Endodermal cell (in vitro differentiated cells): ENCODE measurements around the gene RAB17. TPM values are rescaled to one million over a fixed set of nuclear protein-coding genes. Genes with fewer than 3 reads are reported as not detected.
A peak's percentile ranks its signal among the peaks of the same experiment; 100 is the strongest.

Experiments
- DNase-seq: peaks from one replicate; pipeline ENCODE4 v3.0.0-alpha.2; 2017
- H3K27ac ChIP-seq: 2 replicates; pipeline ENCODE4 v1.5.1; 2013; ENCODE audit warnings: mild to moderate bottlenecking, low read depth, low read length, moderate library complexity
- H3K27me3 ChIP-seq: 2 replicates; pipeline ENCODE4 v1.6.1; 2013; ENCODE audit warnings: mild to moderate bottlenecking, low read length, moderate library complexity; ENCODE audit not compliant: insufficient read depth, control insufficient read depth, poor library complexity, severe bottlenecking
- H3K36me3 ChIP-seq: 2 replicates; pipeline ENCODE4 v1.7.0; 2013; ENCODE audit warnings: mild to moderate bottlenecking, low read length, moderate library complexity; ENCODE audit not compliant: control insufficient read depth, insufficient read depth
- H3K4me1 ChIP-seq: one replicate; pipeline ENCODE4 v1.7.0; 2013; ENCODE audit warnings: low read length; ENCODE audit not compliant: control insufficient read depth, insufficient read depth
- H3K4me3 ChIP-seq: 2 replicates; pipeline ENCODE4 v1.5.1; 2013; ENCODE audit warnings: mild to moderate bottlenecking, low read length, moderate library complexity
- H3K9ac ChIP-seq: 2 replicates; pipeline ENCODE4 v1.6.1; 2013; ENCODE audit warnings: mild to moderate bottlenecking, low read length, moderate library complexity; ENCODE audit not compliant: poor library complexity, severe bottlenecking; ENCODE audit errors: extremely low read depth
- H3K9me3 ChIP-seq: 2 replicates; pipeline ENCODE4 v1.6.1; 2013; ENCODE audit warnings: mild to moderate bottlenecking, low read length, moderate library complexity; ENCODE audit not compliant: control insufficient read depth
- H3K27ac Mint-ChIP-seq: 2 replicates; pipeline ENCODE4 v1.8.0; 2020; ENCODE audit warnings: mixed read lengths
- H3K27me3 Mint-ChIP-seq: 2 replicates; pipeline ENCODE4 v1.8.0; 2021; ENCODE audit warnings: mild to moderate bottlenecking, mixed read lengths; ENCODE audit not compliant: insufficient read depth
- H3K36me3 Mint-ChIP-seq: 2 replicates; pipeline ENCODE4 v1.8.0; 2020; ENCODE audit warnings: low read depth, mixed read lengths
- H3K4me1 Mint-ChIP-seq: 2 replicates; pipeline ENCODE4 v1.8.0; 2020; ENCODE audit warnings: mixed read lengths
- H3K4me3 Mint-ChIP-seq: 2 replicates; pipeline ENCODE4 v1.8.0; 2020; ENCODE audit warnings: mild to moderate bottlenecking, moderate library complexity, mixed read lengths
- H3K9me3 Mint-ChIP-seq: 2 replicates; pipeline ENCODE4 v1.8.0; 2020; ENCODE audit warnings: mild to moderate bottlenecking, mixed read lengths
- WGBS, 2 experiments: methylation state at CpG; one replicate each; pipeline versions ENCODE4 v1.1.5 to v1.1.7; 2013; ENCODE audit warnings: missing lambda C conversion rate in 2 of 2, mixed read lengths in 1 of 2; ENCODE audit not compliant: insufficient coverage in 1 of 2, insufficient read length in 1 of 2; 5-methylcytosine and 5-hydroxymethylcytosine counted together
- total RNA-seq, 2 donors: library from RNA; stranded (reverse); fragmentation: NEBNext Ultra II Directional in 1 of 2; extraction: Animal tissue kit (Norgen Biotek cat#: 25700) in 1 of 2; gene quantifications; 2 replicates in 1 of 2; 3 replicates in 1 of 2; pipeline ENCODE4 v1.2.1, GENCODE V29; 2021
- TF ChIP-seq, protein P1 (sequence below): fragments of 200-600 bp; sonication (generic); conservative IDR thresholded peaks from 2 replicates; pipeline ENCODE4 v1.5.0; 2021; ENCODE audit warnings: antibody characterized with exemption, mild to moderate bottlenecking

RAB17 gene
- total RNA-seq, 2 donors from 2014 or later: 235 to 369 TPM

DNA sequence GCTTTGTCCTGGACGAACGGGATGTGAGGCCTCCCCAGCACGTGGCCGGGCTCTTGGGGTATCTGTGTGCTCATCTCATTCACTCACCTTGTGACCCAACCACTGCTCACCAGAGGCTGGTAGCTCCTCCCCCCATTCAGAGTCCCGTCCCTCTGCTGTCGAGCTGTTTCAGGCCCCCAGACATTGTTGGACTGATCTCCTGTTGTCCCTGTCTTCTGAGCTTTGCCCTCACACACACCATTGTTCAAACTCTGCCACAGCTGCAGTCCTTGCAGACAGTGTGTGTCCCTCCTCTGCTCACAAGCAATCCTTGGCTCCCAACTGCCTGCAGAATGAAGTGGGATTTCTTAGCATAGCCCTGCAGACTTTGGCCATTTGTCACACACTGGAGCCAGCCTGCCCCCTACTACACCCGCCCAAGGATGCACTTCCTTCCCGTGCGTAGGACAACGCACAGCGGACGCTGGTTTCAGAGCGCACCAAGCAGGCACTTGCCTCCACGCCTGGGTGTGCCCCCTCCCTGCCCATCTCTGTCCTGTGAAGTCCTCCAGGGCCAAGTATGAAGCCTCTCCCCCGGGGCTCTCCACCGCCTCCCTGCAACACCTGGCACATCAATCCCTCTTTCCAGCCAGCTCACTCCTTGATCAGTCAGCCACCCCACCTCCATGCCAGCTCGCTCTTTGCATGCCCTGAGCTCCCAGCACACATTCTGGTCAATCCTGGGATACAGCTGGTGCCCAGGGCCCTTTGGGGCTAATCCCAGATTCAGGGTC is 40.7 kb downstream of the RAB17 start:
- no peak for DNase-seq

DNA sequence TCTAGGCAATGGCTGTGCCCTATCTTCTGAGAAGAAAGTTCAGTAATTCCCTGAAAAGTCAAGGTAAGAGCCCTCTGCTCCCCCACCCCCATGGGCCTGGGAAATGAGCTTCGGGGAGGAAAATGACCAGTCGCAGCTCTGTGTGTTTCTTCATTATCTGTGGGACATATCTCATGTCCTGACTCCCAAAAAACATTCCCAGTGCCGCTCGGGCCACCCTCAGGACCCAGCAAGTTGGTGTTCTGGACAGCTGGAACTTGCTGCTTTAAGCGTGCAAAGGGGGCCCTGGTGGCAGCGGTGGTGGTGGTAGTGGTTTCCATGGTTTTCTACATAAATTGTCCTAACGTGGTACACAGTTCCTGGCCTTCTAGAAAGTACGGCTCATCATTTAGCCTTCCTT is 41.3 kb downstream of the RAB17 start:
- no peak for DNase-seq
- Histone ChIP-seq H3K9me3 (no peaks in the 10 kb centered on the region), H3K9ac (no peak overlapping the region), H3K36me3 (no peaks in the 10 kb centered on the region), H3K27ac (no peak overlapping the region), H3K4me1 (peaks cover 8% of the 10 kb centered on the region), H3K4me3 (no peak overlapping the region), H3K27me3 (no peaks in the 10 kb centered on the region)
- no peak overlapping the region for H3K4me3 Mint-ChIP-seq
- no peak overlapping the region for H3K27ac Mint-ChIP-seq
- 93 to 94% methylated on average over 5 to 8 of the region's 8 CpGs for WGBS, 2 experiments
- H3K4me1 Mint-ChIP-seq: peaks cover 19% of the 10 kb centered on the region
- peaks cover 9% of the 10 kb centered on the region for H3K9me3 Mint-ChIP-seq
- H3K27me3 Mint-ChIP-seq: no peaks in the 10 kb centered on the region
- H3K36me3 Mint-ChIP-seq: peaks cover 5% of the 10 kb centered on the region
- TF ChIP-seq, protein P1, sequence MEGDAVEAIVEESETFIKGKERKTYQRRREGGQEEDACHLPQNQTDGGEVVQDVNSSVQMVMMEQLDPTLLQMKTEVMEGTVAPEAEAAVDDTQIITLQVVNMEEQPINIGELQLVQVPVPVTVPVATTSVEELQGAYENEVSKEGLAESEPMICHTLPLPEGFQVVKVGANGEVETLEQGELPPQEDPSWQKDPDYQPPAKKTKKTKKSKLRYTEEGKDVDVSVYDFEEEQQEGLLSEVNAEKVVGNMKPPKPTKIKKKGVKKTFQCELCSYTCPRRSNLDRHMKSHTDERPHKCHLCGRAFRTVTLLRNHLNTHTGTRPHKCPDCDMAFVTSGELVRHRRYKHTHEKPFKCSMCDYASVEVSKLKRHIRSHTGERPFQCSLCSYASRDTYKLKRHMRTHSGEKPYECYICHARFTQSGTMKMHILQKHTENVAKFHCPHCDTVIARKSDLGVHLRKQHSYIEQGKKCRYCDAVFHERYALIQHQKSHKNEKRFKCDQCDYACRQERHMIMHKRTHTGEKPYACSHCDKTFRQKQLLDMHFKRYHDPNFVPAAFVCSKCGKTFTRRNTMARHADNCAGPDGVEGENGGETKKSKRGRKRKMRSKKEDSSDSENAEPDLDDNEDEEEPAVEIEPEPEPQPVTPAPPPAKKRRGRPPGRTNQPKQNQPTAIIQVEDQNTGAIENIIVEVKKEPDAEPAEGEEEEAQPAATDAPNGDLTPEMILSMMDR: no peak

More for the DNA sequence above, 40.7 kb downstream of the RAB17 start:
- H3K4me3 ChIP-seq: no peak overlapping the region
- Mint-ChIP-seq H3K4me3 (no peak overlapping the region), H3K27ac (no peak overlapping the region), H3K27me3 (no peaks in the 10 kb centered on the region), H3K36me3 (peaks cover 5% of the 10 kb centered on the region), H3K9me3 (peaks cover 13% of the 10 kb centered on the region), H3K4me1 (peaks cover 19% of the 10 kb centered on the region)
- WGBS, 2 experiments: 85% methylated on average over 14 to 17 of the region's 17 CpGs
- TF ChIP-seq, protein P1: no peak
- H3K27me3 ChIP-seq: no peaks in the 10 kb centered on the region
- no peaks in the 10 kb centered on the region for H3K36me3 ChIP-seq
- no peak overlapping the region for H3K27ac ChIP-seq
- H3K9me3 ChIP-seq: no peaks in the 10 kb centered on the region
- H3K9ac ChIP-seq: no peak overlapping the region
- peaks cover 8% of the 10 kb centered on the region for H3K4me1 ChIP-seq

DNA sequence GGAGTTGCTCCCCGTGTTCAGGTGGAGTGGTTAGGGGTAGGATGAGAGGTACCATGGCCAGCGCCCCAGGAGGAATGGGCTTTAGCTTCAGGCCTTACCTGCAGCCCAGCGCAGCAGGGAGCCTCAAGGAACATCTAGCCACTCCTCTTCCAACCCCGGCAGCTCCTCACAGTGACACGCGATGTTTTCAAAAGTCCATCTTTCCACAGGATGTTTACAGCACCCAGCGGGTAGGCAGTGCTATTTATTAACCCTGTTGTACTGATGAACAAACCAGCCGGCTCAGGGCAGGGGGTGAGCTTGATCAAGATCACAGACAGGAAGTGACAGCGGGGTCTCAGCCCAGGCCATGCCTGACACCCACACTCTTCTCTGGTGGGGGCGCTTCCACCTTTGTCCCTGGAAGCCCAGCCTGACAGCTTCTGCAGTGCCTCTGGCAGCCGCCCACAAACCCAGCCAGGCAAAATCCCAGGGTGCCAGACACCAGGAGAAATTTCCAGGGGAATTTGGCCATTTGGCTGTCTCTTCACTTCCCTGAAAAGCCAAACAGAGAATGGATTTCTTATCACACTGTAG is 42.6 kb downstream of the RAB17 start:
- 81 to 85% methylated on average over 6 to 11 of the region's 11 CpGs for WGBS, 2 experiments

More for the DNA sequence above, 42.6 kb downstream of the RAB17 start:
- H3K9me3 Mint-ChIP-seq: peaks cover 1% of the 10 kb centered on the region
- peaks cover 19% of the 10 kb centered on the region for H3K4me1 Mint-ChIP-seq
- H3K27me3 ChIP-seq: no peaks in the 10 kb centered on the region
- H3K36me3 Mint-ChIP-seq: no peaks in the 10 kb centered on the region
- no peaks in the 10 kb centered on the region for H3K9me3 ChIP-seq
- no peaks in the 10 kb centered on the region for H3K27me3 Mint-ChIP-seq
- TF ChIP-seq, protein P1: no peak
- H3K4me3 ChIP-seq: no peak overlapping the region
- H3K27ac Mint-ChIP-seq: no peak overlapping the region
- no peaks in the 10 kb centered on the region for H3K36me3 ChIP-seq
- peaks cover 8% of the 10 kb centered on the region for H3K4me1 ChIP-seq
- H3K4me3 Mint-ChIP-seq: no peak overlapping the region
- peak; percentile 76 for DNase-seq
- H3K9ac ChIP-seq: no peak overlapping the region
- no peak overlapping the region for H3K27ac ChIP-seq
